ENCODE measurements around the gene USP24. TPM values are rescaled to one million over a fixed set of nuclear protein-coding genes. Genes with fewer than 3 reads are reported as not detected.
A peak's percentile ranks its signal among the peaks of the same experiment; 100 is the strongest.

Gene USP24, protein sequence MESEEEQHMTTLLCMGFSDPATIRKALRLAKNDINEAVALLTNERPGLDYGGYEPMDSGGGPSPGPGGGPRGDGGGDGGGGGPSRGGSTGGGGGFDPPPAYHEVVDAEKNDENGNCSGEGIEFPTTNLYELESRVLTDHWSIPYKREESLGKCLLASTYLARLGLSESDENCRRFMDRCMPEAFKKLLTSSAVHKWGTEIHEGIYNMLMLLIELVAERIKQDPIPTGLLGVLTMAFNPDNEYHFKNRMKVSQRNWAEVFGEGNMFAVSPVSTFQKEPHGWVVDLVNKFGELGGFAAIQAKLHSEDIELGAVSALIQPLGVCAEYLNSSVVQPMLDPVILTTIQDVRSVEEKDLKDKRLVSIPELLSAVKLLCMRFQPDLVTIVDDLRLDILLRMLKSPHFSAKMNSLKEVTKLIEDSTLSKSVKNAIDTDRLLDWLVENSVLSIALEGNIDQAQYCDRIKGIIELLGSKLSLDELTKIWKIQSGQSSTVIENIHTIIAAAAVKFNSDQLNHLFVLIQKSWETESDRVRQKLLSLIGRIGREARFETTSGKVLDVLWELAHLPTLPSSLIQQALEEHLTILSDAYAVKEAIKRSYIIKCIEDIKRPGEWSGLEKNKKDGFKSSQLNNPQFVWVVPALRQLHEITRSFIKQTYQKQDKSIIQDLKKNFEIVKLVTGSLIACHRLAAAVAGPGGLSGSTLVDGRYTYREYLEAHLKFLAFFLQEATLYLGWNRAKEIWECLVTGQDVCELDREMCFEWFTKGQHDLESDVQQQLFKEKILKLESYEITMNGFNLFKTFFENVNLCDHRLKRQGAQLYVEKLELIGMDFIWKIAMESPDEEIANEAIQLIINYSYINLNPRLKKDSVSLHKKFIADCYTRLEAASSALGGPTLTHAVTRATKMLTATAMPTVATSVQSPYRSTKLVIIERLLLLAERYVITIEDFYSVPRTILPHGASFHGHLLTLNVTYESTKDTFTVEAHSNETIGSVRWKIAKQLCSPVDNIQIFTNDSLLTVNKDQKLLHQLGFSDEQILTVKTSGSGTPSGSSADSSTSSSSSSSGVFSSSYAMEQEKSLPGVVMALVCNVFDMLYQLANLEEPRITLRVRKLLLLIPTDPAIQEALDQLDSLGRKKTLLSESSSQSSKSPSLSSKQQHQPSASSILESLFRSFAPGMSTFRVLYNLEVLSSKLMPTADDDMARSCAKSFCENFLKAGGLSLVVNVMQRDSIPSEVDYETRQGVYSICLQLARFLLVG (N-terminal part only)
- total RNA-seq, result 37.6 and 40.8 TPM in 2 replicates

DNA sequence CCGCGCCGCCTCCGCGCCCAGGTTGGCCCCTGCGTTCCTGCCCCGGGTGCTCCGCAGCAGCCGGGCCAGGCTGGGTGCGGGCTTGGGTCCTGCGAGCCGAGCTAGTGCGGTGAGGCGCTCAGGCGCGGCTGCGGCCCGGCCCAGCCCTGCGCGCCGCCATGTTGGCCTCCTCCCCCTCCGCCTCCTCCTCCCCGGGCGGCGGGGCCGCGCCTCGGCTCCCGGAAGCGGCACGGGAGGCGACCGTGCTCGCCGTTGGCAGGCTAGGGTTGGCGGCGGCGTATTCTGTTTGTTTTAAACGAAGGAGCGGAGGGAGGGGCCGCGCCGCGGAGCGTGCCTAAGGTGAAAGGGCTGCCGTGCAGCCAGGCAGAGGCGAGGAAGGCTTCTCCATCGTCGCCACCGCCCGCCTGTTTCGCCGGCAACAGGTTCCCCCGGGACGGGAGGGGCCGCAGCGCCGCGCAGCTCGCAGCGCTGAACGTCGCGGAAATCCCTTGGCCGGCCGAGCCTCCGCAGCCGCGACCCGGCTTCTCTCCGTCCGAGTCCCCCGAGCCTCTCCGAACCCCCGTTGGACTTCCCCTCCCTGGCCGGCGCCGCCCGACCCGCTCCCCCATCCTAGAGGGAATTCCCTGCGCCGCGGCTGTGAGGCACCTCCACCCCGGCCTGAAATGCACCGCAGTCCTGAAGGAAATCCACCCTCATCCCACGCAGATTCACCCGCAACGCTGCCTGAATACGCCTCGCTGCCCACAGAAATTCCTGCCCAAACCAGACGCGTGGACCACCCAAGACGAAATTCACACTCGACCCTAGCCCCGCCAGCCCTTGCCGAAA, at the start of gene USP24:
TSS of gene USP24 (minus strand) at position 171 of the 828 bp plus-strand sequence. CDS start 251 bp downstream, outside the sequence.
- TF ChIP-seq CTCF (IDR thresholded peaks at IDR 0.05; ENCODE audit: insufficient read depth, low read length, severe bottlenecking), result no peak
- Histone ChIP-seq H3K27me3 (ENCODE audit: control insufficient read depth, insufficient read depth, low read length) (no peaks in the 10 kb centered on the region), H3K36me3 (ENCODE audit: control insufficient read depth, insufficient read depth, low read length) (no peaks in the 10 kb centered on the region), H3K4me3 (ENCODE audit: low read depth, low read length) (peak within 1 kb of the TSS; percentile 92)
- DNase-seq (ENCODE audit: low read depth), result peak; percentile 53
- FAIRE-seq, result no peak

- no peak overlapping the region for H3K4me3 ChIP-seq (ENCODE audit: low read depth, low read length)
- no peaks in the 10 kb centered on the region for H3K36me3 ChIP-seq (ENCODE audit: control insufficient read depth, insufficient read depth, low read length)
- peak; percentile 88 for DNase-seq (ENCODE audit: low read depth)
- H3K27me3 ChIP-seq (ENCODE audit: control insufficient read depth, insufficient read depth, low read length), result no peaks in the 10 kb centered on the region
- no peak for FAIRE-seq
- TF ChIP-seq CTCF (IDR thresholded peaks at IDR 0.05; ENCODE audit: insufficient read depth, low read length, severe bottlenecking), result no peak
Observed at GRCh38 chr1:55262822-55263221, 47.7 kb upstream of the USP24 start.

DNA sequence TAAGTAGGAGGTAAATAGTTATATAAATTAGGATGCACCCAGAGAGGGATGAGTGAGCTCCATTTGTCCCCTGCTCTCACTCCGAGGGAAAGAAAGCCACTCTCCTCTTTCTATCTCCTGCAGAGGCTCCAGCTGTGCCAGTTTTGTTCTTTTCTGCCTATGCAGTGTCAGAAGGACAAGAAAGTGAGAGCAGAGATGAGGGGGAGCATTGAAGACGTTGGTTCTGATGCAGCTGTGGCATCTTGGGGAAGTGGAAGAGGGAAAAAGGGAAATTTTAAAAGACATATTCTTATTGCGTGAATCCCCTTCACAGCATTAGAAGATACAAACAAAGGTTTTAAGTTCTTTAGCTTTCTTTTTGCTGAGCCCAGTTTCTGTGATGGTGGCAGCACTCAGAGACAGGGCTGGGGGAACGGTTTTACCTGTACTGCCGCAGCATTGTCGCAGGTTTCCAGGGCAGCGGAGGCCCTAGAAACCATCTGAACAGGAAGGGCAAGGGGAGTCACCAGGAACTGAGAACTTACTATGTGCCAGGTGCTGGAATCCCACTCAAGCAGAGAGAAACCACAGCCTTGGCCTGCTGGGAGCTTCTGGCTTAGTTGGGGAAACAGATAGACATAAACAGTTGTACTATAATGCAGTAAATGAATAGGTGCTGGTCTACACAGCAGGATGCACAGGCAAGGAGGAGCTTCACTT, 44.9 kb upstream of the USP24 start:
- FAIRE-seq, result no peak
- TF ChIP-seq CTCF (IDR thresholded peaks at IDR 0.05; ENCODE audit: insufficient read depth, low read length, severe bottlenecking), result no peak

DNA sequence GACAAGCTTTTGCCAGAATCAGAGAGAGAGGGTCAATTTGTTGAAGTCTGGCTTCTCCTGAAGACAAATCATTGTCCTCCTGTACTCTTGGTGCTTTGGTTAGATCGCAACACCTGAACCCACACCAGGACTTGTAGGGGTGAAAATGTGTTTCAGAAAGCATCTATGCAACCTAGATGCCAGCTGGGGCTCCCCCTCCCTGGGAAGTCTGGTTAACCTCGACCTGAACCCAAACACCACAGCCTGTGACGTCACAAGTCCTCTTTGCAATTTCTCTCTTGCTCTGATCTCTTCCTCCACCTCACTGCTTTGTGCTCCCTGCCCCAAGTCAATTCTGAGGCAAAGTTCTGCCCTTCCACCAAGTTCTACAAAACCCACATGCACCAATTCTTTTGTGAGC, 42.8 kb upstream of the USP24 start:
- FAIRE-seq, result no peak
- no peak for TF ChIP-seq CTCF (IDR thresholded peaks at IDR 0.05; ENCODE audit: insufficient read depth, low read length, severe bottlenecking)
- no peaks in the 10 kb centered on the region for H3K27me3 ChIP-seq (ENCODE audit: control insufficient read depth, insufficient read depth, low read length)
- H3K4me3 ChIP-seq (ENCODE audit: low read depth, low read length), result no peak overlapping the region
- no peak for DNase-seq (ENCODE audit: low read depth)
- H3K36me3 ChIP-seq (ENCODE audit: control insufficient read depth, insufficient read depth, low read length), result no peaks in the 10 kb centered on the region

More for the DNA sequence above, 44.9 kb upstream of the USP24 start:
- no peak overlapping the region for H3K4me3 ChIP-seq (ENCODE audit: low read depth, low read length)
- no peaks in the 10 kb centered on the region for H3K27me3 ChIP-seq (ENCODE audit: control insufficient read depth, insufficient read depth, low read length)
- H3K36me3 ChIP-seq (ENCODE audit: control insufficient read depth, insufficient read depth, low read length), result no peaks in the 10 kb centered on the region
- DNase-seq (ENCODE audit: low read depth), result no peak

Data from bronchial epithelial cell (primary cell).